Ovary (tissue), 3 donors: ENCODE measurements around the gene LPCAT1.

Experiments used
- POLR2A ChIP-seq: fragments of 450-650 bp; IDR thresholded peaks from one replicate; pipeline ENCODE4 v1.6.1; 2017; ENCODE audit warnings: antibody characterized with exemption, mild to moderate bottlenecking, moderate library complexity
- TF ChIP-seq, protein P1 (sequence below), 3 donors: fragments of 450-650 bp in 2 of 3; fragments of 200-600 bp in 1 of 3; IDR thresholded peaks; one replicate each; pipeline versions ENCODE4 v1.5.1 to v1.8.0; 2016 to 2022; ENCODE audit warnings: antibody characterized with exemption in 3 of 3, mild to moderate bottlenecking in 1 of 3
- donor health status: DM: no; HTN: no; CAD: no.

DNA sequence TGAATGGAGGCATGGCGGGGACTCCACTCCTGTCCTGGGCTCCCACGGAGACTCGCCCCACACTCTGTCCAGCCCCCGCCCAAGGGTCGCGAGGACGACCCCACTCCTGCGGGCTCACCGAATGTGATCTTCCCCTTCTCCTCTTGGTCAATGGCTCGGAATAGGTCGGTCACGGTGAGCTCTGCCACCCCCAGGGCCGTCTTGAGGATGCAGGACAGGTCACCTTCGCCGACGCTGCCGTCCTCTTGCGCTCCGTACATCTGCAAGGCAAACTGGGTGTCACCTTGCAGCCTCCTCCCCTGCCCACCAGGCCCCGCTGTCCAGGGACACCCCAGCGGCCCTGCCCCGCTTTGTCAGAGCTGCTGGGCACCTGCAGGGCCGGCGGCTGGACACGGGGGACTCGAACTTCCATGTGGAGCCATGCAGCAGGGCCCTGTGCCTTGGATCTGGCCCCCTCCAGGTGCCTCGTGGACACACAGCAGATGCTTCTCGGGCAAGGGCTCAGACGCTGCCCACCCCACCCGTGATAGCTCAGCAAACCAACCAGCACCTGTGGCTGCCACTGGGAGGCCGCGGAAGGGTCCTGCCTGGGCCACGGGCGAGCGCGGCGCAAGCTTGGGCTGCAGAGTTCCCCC is 57.0 kb downstream of the LPCAT1 start:
- TF ChIP-seq, protein P1, sequence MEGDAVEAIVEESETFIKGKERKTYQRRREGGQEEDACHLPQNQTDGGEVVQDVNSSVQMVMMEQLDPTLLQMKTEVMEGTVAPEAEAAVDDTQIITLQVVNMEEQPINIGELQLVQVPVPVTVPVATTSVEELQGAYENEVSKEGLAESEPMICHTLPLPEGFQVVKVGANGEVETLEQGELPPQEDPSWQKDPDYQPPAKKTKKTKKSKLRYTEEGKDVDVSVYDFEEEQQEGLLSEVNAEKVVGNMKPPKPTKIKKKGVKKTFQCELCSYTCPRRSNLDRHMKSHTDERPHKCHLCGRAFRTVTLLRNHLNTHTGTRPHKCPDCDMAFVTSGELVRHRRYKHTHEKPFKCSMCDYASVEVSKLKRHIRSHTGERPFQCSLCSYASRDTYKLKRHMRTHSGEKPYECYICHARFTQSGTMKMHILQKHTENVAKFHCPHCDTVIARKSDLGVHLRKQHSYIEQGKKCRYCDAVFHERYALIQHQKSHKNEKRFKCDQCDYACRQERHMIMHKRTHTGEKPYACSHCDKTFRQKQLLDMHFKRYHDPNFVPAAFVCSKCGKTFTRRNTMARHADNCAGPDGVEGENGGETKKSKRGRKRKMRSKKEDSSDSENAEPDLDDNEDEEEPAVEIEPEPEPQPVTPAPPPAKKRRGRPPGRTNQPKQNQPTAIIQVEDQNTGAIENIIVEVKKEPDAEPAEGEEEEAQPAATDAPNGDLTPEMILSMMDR (IDR thresholded peaks at IDR 0.05), result no peak
- no peak for TF ChIP-seq POLR2A
